HG02870 (cell line): ENCODE results near the gene TMEM39B.
A peak's percentile ranks its signal among the peaks of the same experiment; 100 is the strongest.
"Not testable (repeated sequence)": the region's sequence is repeated elsewhere in the genome, so short reads cannot be mapped to it uniquely, and the experiment has no call there.

Experiments
- ATAC-seq: cut with Tn5 transposase; IDR thresholded peaks from one replicate; pipeline ENCODE4 v1.9.1; 2021; ENCODE audit warnings: mild to moderate bottlenecking, moderate library complexity; ENCODE audit not compliant: unreplicated experiment

The TMEM39B gene

GRCh38 chr1:32072622-32073298, at the start of gene TMEM39B:
Gene TMEM39B (plus strand): TSS chr1:32072939. CDS start chr1:32073048, 109 bp downstream.
- peak; percentile 79 for ATAC-seq

GRCh38 chr1:32023351-32023750, 49.4 kb upstream of the TMEM39B start:
- no peak for ATAC-seq

GRCh38 chr1:32025515-32025914, 47.2 kb upstream of the TMEM39B start:
- no peak for ATAC-seq

GRCh38 chr1:32028746-32029145, 44.0 kb upstream of the TMEM39B start:
- no peak for ATAC-seq

DNA sequence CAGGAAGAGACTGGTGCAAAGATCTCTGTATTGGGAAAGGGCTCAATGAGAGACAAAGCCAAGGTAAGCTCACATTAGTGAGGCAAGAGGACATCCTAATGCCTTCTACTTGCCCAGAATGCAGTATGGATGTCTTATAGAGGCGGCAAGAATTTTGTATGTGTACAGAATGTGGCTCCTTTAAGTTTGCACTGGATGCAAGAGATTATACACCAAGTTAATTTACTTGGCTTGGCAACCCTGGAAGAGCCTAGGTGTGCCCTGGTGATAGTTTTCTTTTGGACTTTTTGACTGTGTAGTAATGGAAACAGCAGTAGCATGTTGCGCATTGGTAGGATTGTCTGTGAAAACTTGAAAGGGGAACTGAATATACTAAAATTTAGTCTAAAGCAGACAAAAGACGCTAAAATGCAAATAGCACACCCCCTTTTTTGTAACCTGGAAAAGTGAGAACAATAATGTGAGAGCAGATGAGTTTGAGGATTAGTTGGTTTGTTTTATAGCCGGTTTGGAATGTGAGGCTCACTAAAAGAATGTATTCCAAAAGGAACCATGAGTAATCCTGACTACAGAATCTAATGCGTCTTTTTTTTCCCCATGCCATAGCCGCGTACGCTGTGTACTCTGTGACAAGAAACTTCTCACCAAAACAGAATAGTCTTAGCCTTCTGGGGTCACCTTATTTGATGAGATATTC, 41.0 kb upstream of the TMEM39B start:
- no peak for ATAC-seq

DNA sequence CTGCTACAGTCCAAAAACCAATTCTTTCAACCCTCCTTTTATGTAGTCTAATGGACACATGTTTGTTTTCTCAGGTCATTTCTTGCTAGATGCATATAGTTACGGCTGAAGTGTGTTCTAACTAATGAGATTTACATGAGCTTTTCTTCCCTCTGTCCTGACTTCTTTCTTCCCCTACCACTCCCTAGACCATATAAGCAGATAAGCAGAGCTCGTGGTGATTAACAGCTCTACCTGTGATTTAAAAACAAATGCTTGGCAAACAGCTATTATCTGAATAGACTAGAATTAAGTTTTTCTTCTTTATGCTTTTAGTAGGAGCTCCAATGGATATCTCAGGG, 40.5 kb upstream of the TMEM39B start:
- no peak for ATAC-seq

GRCh38 chr1:32035119-32035518, 37.6 kb upstream of the TMEM39B start:
- ATAC-seq, result no peak

DNA sequence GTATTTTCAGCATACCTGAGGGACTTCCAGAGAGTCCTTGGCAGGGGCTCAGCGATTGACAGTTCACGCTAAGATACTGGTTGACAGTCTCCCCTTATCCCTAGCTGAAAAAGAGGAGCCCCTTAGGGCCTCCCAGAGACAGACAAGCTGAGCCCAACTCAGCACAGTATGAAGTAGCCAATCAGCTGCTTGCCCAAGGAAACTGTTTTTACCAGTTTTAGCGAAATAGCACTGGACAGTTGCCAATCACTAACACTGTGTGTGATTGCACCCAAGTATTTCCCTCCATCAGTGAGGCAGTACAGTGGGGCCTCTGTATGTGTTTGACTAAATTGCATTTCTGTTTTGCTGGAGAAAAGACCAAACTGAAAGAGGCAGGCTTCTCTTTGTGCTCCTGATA, 32.0 kb upstream of the TMEM39B start:
- no peak for ATAC-seq

- ATAC-seq, result no peak
Observed at GRCh38 chr1:32042330-32042729, 30.4 kb upstream of the TMEM39B start.

DNA sequence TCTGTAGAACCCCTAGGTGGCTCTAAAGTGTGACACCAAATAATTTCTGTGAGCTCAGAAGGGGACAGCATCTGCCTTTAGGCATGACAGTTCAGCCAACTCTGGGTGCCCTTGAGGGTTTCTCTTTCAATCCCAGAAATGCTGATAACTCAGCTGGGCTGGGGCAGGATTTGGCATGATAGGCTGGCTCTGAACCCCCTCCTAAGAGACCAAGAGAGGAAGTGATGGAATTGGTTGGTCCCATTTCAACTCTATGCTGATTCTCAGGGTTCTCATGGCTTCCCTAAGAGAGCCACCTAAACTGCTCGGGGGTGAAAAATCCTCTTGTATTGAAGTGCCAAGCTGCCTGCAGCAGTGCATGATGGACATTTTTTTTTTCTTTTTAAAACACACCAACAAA, 28.5 kb upstream of the TMEM39B start:
- no peak for ATAC-seq

GRCh38 chr1:32045772-32046171, 27.0 kb upstream of the TMEM39B start:
- no peak for ATAC-seq

- no peak for ATAC-seq
Observed at GRCh38 chr1:32047701-32048100, 25.0 kb upstream of the TMEM39B start.

- ATAC-seq, result no peak
Observed at GRCh38 chr1:32048440-32048839, 24.3 kb upstream of the TMEM39B start.

DNA sequence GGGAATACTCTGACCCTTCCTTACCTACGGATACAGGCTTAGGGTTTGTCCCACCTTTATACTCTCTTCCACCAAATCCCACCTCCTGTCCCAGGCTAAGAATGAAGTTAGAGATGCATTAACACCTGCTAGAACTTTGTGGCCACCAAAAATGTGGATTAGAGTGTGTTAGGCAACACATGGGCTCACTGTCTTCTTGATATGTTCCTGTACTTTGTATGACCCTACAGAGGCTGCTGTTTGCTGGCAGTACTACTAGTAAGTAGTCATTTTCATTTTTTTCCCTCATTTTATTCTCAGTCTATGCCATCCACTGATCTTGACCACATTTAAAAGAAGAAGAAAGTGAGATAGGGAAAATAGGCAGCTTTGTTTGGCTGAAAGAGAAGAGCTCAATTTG, 21.0 kb upstream of the TMEM39B start:
- ATAC-seq, result no peak

DNA sequence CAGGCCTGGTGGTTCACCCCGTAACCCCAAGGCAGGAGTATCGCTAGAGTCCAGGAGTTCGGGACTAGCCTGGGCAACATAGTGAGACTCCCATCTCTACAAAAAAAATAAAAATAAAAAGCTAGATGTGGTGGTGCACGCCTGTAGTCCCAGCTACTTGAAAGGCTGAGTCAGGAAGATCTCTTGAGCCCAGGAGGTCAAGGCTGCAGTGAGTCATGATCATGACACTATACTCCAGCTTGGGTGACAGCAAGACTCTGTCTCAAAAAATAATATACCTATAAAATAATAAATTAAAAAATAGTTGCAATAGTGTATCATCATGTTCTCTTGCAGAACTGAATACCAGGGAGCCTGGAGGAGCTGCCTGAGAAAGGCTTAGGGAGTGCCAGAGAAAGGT, 19.9 kb upstream of the TMEM39B start:
- no peak for ATAC-seq

DNA sequence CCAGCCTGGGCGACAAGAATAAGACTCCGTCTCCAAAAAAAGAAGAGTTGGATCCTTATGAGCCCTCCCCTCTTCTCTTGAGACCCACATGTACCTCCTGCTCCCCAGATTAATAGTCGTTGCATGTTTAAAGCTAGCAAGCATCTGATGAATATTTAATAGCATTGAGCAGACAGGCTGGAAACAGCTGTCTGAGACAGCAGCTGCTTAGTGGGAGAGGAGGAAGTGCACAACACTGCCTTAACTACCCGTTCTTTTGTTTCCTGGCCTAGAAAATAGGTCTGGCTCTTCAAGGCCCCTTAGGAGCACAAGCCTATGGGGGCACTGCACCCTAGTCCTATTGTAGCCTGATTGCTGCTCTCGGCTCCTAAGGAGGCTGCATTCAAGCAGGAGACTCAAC, 17.3 kb upstream of the TMEM39B start:
- no peak for ATAC-seq

DNA sequence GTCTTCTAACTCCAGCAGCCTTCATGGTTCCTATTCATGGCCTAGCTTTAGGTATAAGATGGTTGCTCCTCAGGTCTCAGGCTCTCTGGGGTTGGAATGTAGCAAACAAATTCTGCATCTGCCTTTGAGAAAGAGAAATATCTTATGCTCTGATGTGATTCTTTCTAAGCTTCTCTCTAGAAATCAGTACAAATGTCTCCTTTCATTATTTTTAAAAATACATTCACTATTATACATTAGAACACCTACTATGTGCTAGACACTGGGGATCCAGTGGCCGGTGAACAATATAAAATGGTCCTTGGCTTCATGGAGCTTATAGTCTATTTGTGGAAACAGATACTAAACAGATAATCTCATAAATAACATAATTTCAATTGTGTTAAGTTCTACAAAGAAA, 16.1 kb upstream of the TMEM39B start:
- ATAC-seq, result no peak

DNA sequence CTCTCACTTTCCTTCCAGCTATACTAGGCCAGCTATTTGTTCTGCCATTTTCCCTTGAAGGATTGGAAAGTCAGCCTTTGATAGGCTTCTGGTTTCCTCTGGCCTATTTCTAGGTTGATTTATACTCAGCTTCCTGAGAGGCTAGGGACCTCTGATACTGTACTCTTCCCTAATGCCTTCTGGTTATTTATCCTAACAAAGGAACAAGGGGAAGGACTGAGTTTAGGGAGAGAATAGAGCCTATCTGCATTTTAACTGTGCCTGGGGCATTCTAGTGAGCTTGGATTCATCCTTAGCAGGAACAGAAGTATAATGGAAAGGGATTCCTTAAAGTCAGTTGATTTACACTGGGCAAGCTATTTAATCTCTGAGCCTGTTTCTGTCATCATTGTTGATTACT, 11.8 kb upstream of the TMEM39B start:
- no peak for ATAC-seq

- no peak for ATAC-seq
Observed at GRCh38 chr1:32062867-32063230, 9.9 kb upstream of the TMEM39B start.

DNA sequence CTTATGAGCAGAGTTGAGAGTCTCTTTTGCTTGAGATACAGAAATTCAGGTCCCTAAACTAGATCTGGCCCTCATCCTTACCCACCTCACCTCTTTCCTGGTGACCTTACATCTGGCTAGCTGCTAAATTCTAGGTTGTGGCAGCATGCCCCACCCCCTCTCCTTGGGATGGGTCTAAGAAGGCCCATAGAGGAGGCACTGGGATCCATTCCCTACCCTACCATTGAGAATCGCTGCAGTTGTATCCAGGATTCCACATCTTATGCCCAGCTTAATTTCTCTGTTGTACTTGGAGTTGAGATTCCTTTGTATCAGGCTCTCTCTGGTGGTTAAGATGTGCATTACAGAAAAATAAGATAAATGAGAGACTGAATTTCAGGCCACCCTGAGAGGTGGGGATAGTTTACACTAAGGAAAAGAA, 9.5 kb upstream of the TMEM39B start:
- ATAC-seq, result no peak

- ATAC-seq, result not testable (repeated sequence)
Observed at GRCh38 chr1:32065613-32066488, 6.9 kb upstream of the TMEM39B start.

DNA sequence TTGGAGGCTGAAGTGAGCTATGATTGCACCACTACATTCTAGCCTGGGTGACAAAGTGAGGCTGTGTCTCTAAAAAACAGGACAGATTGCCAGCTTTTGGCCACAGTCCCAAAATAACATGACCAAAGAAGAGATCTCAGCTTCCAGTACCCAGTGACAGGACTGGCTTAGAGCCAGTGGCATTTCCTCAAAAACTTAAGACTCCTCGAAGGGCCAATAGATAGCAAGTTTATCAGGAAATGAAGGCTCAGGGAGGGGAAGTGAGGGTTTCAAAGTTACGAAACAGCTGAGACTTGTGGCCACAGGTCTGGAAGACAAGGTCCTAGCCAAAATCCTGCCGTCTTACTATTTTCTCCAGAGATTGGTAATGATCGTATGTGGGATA, 6.3 kb upstream of the TMEM39B start:
- no peak for ATAC-seq
